ENCODE results near the gene ASIC1.
"Not testable (repeated sequence)": the region's sequence is repeated elsewhere in the genome, so short reads cannot be mapped to it uniquely, and the experiment has no call there.

ASIC1 gene

DNA sequence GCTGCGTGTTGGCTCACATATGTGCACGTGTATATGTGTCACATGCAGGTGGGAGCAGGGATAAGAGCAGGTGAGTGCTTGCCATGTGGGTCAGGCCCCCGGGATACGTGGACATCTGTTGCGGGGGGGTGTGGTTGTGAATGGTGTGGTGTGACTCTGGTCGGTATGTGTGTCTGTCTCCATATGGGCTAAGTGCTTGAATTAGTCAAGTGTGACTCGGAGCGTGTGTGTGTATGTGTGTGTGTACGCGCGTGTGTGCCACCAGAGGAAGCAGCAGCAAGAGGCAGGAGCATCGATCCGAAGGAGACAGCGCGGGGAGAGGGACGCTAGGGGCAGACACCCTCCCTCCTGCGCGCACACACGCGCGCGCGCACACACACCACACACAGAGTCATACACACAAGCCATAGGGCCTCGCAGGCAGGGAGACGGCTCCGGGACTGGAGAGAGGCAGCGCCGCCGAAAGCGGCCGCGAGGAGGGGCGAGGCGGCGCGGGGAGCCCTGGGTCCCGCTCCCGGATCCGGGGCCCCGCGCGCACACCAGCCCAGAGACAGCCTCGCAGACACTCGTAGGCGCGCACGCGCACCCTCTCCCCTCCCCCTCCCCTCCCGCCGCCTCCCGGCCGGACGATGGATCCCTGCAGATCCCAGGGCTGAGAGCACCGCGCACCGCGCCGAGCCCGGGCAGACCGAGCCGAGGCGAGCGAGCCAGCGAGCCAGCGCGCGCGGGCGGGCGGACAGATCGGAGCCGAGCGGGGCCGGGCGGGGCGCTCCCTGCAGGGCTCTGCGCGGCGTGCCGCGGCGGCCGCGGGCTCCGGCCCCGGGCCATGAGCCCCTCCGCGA, at the start of gene ASIC1:
ASIC1 (plus strand) TSS at position 597 of the 842 bp plus-strand sequence. CDS start 1,171 bp downstream, outside the sequence.
- peak; percentile 57 to 76 for DNase-seq

- no peak for DNase-seq
These were observed 43.8 kb upstream of the ASIC1 start for GRCh38 chr12:50013361-50014147.

- DNase-seq = no peak
These were observed 43.1 kb upstream of the ASIC1 start for GRCh38 chr12:50014342-50014741.

DNA sequence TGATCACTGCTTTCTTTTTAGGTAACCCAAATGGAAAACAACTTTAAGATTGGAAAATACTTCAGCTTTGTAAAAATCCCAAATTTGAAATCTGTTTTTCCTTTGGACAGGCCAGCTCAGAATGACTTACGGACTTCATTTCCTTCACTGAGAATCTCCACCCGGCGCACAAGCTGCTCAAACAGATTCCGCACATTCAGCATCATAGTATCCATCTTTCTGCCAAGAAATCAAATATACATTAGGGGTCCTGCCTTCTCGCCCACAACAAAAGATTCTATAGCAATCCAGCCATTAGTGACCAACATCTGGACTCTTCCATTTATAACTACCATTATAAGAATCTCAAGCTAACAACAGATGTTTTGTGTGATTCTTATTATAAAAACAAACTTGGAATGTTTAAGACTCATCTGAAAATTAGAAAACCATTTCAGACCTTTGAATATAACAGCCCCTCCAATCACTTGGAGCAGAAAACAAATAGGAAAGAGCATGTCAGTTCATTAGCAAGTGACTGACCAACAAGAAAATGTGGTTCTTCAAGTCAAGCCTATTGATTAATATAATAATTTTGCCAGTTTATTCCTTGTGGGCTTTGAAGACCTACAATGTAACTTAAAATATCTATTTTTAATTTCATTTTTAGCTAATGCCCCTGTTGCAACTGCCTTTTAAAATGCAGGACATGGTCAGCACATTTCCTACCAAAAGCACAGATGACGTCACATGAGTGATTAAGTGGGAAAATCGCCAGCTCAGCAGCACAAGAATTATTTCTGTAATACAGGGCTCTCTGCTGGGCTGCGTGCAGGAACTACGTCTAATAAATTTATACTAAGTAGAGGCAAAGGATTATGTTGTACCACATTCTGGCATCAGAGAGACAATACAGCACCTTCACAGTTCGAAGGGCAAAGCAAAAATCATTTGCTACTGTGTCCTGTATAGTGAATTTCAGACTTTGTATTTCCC, 40.6 kb upstream of the ASIC1 start:
- DNase-seq = peak; percentile 12 to 53

- no peak for DNase-seq
These were observed 39.8 kb upstream of the ASIC1 start for GRCh38 chr12:50017641-50018040.

DNA sequence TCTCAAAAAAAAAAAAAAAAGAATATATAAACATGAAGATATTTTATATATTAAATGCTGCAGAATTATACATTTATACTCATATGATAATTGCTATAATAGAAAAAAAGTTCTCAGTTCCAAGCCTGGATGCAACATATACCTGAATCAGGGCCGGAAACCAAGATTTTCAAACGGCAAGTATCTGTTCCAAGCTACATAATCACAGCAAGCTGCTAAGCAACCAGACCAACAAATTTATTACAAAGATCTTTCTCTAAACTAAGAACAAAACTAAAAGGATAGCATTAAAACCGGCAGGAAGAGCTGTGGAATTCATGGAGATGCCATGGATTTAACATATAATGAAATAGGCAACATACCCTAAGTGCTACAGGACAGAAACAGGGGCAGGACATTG, 39.2 kb upstream of the ASIC1 start:
- no peak for DNase-seq

DNA sequence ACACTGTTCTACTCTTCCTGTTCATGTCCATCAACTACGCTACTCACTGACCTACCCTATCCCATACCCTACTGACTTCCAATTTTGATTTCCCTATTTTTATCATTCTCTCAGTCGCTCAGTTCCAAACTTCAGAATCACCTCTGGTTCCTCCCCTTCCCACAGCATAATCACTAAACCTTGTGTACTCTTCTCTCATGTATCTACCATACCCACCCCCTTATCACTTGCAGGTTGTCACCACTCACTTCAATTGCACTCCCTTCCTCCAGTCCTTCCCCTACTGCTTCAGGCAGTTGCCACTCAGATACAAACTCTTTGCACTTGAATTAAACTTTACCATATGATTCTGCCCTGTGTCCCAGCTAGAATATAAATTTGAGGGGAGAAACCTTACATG, 38.4 kb upstream of the ASIC1 start:
- DNase-seq = no peak

DNA sequence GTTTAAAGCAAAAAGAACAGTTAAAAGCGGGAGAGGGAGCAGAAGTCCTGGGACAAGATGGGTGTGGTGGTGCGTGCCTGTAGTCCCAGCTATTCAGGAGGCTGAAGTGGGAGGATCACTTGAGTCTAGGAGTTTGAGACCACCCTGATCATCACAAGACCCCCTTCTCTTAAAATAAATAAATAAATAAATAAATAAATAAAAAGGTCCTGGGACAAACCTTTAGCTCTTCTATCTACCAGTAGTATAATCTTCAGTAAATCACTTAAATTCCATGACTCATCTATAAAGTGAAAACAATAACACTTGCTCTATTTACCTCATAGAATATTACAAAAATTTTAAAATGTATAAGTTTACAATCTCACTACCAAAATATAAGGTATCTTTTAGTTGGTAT, 37.9 kb upstream of the ASIC1 start:
- DNase-seq = no peak

DNA sequence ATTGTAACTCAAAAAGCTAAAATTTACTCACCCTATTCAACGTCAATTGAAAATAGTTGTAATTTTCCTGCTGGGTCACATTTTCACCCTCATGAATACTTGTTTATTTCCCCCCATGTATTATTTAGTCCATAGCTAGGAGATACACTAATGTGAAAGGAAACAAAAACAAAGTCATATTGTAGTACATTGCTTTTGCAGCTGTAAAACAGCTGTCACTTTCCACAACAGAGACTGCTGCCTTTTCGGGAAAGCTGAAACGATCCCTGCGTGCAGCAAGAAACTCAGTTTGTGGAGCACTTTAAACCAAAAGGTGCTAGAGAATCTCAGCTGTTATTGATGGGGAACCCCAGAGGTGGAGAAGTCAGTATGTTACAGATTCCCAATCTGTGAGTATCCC, 36.4 kb upstream of the ASIC1 start:
- DNase-seq = no peak

DNA sequence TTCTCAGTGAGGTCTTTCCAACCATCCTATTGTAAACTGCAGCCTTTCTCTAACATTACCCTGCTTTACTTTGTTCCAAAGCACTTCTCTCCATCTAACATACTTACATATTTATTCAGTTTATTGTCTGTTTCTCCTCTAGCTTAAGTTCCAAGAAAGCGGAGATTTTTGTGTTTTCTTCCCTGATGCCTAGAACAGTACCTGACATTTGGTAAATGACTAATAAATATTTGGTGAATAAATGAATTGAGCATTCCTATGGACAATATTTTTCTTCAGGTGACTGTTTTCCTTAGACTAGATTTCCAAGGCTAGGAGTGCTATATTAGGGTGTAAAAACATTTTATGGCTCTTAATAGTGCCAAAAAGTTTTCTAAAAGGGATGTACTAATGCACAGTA, 34.5 kb upstream of the ASIC1 start:
- DNase-seq = no peak

DNA sequence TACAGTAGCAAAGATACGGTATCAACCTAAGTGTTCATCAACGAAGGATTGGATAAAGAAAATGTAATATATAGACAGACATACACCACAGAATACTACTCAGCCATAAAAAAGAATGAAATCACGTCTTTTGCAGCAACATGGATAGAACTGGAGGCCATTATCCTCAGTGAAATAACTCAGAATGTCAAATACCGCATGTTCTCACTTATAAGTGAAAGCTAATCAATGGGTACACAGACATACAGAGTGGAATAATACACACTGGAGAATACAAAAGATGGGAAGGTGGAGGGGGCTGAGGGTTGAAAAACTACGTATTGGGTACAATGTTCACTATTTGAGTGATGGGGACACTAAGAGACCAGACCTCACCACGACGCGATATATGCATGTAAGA, 33.2 kb upstream of the ASIC1 start:
- DNase-seq = no peak

GRCh38 chr12:50024805-50025186, 32.6 kb upstream of the ASIC1 start:
- no peak for DNase-seq

DNA sequence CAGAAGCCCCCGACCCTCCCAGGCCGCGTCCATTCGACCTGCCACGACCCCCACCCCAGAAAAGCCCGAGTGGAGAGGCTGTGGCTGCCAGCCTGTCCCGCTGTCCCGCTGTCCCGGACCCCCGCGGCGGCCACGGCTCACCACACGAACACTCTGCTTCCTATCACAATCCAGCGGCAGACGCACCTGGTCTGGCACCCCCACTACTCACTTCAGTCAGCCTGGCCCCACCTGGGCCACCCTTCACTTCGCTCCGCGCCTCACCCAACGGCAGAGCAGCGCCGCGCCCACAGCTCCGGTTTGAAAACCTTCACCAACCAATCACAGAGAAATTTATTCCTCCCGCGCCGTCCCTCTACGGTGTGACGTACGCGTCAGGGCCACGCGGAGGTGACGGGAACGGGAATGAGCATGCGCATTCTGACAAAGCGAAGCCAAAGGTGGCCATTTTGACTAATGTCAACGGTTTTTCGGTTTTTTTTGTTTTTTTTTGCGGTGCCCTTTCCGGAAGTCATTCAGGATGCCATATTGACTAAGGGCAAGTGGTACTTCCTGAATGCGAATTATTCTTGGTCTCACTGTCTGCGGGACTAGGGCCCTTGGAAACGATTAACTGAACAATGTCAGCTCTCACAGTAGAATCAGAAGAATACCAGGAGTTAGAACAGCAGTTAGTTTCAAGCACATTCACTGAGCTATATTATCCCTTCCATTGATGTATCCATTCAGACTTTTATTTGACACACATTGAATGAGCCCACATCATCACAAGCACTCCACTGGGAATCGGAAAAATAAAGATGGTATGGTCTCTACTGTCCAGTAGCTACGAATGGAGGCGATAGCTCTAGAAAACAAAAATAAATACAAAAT, 32.0 kb upstream of the ASIC1 start, which contains the start of gene RACGAP1:
RACGAP1 (minus strand) TSS at position 308 of the 873 bp plus-strand sequence. CDS start 8,779 bp downstream, outside the sequence.
- peak; percentile 89 to 98 for DNase-seq

GRCh38 chr12:50026691-50027090, 30.7 kb upstream of the ASIC1 start:
- no peak for DNase-seq

- DNase-seq = not testable (repeated sequence)
These were observed 26.9 kb upstream of the ASIC1 start for GRCh38 chr12:50030449-50030848.

DNA sequence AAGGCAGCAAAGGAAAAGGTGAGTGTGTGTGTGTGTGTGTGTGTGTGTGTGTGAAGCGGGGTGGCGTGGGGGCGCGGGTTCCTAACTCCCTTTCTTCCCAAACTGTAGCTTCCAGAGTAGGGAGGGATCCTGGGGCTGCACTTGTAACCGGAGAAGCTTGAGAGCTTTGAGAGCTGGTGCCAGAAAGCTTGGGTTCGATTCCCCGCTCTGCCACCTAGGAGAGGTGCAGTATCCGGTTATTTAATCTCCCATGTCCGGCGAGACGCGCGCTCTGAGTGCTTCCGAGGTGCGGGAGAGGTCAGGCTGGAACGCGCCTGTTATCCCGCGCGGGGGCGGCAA, 24.9 kb upstream of the ASIC1 start:
- DNase-seq = no peak

DNA sequence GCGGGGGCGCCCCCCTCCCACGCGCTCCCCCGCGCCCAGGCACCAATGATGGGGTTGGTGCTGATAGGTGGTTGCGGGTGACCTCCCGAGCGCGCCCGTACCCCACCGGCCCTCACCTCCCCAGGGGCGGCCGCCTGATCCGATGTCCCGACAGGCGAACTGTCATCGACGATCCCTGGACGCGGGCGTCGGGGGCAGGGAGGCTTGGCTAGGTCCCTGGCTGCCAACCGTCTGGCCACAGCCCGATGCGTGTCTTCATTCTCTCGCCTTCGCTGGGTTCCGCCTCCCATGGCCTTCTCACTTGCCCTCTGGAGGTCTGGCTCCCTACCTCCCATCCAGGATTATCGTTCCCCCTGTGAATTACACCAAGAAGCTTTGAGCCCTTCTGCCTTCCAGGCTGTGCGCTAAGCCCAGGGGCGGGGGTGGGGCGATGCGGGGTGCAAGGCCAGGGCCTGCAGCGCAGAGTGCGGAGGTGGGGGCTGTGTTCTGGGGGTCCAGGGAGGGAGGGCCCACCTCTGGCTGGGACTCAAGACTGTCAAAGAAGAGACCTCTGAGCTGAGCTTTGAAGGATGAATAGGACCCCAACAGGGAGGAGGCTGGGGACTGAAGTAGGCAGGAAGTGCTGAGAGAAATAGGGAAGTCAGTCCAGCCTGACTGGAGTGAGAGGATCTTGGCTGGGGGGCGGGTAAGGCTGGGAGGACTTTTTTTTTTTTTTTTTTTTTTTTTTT, 24.4 kb upstream of the ASIC1 start:
- no peak for DNase-seq

DNA sequence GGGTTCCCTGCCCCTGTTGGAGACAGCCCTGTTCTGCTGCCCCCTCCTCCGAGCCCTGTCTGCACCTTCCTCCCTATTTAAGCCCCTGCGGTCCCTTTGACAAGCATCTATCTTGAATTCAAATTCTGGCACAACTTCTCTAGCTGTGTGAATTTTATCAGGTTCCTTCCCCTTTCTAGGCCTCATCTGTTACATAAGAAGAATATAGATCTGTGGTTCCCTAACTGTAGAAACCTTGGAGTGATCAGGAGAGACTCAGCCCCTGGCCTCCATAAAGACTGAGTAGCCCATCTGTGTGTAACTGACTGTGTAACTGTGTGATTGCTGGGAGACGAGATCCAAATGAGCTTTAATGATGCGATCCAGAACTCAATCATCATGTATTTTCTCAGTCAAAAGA, 19.1 kb upstream of the ASIC1 start:
- no peak for DNase-seq

- DNase-seq = peak; percentile 44 to 71
These were observed 18.1 kb upstream of the ASIC1 start for GRCh38 chr12:50039151-50039835.

GRCh38 chr12:50040657-50041056, 16.7 kb upstream of the ASIC1 start:
- no peak for DNase-seq

Data from hippocampal formation (tissue), 2 donors.